Measurements from ENCODE around the gene LRATD1.

The LRATD1 gene

DNA sequence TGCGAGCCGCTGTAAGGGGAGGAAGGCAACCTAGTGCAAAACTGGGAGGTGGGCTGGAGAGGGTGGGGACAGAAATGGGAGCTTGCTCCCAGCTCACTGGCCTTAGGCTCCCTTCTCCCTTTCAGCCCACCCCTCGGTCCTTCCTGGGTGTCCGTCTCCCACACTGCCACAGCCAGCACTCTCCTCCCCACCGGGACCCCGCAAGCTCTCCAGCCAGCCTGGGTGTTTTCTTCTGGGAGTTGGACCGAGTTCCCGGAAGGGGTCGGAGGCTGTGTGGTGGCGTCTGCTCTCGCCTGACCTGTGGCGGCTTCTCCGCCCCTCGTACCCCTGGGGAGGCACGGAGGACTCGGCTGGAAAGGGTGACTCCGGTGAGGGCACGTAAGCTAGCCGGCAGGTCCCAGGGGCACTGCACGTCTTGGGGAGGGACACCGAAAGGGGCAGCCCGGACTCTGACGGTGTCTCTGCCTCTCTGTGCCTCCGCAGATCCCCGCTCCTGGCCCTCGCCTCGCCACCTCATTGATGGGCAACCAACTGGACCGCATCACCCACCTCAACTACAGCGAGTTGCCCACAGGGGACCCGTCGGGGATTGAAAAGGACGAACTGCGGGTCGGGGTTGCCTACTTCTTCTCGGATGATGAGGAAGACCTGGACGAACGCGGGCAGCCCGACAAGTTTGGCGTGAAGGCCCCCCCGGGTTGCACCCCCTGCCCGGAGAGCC, 1.1 kb downstream of the LRATD1 start:
- no peak for DNase-seq (ENCODE audit: low read depth)

- no peak for DNase-seq (ENCODE audit: low read depth)
Measured at GRCh38 chr2:14634182-14634488, 1.6 kb downstream of the LRATD1 start.

GRCh38 chr2:14634489-14635390, 2.2 kb downstream of the LRATD1 start:
- DNase-seq (ENCODE audit: low read depth): no peak

DNA sequence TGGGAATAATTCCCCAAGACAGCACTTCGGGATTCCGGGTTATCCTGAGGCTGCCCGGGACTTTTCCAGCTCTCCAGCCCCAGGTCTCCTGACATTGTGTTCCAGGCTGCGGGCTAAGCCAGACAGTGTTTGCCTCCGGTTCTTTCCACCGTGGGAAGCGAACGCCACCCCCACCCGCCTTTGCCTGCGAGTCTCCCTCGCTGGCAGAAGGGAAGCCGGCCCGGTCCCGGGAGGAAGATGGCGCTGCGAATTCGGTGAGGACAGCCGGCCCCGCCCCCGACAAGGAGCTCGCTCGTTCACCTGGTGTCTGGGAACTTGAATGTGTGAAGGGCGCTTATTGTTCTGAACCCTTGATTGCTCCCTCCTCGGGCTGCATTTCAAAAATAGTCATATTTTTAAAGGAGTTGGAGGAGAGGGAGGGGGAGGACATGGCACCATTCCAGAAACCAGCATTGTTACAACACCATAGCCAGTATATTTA, 2.9 kb downstream of the LRATD1 start:
- DNase-seq (ENCODE audit: low read depth): no peak

DNA sequence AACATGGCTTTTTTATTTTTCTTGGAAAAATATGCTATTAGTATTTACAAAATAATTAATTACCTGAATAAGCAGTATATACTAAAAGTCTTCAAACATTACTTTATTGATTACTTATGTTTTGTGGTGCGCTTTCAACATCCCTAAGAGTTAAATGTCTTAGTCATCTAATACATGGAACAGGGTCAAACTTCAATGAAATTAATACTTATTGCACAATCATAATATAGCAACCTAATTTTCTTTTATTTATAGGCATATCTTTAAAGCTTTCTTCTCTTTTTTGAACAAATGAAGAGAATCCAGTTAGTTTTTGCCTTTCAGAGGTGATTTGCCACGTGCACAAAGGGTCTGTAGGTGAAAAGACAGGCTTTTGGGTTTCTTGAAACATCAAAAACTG, 6.0 kb downstream of the LRATD1 start:
- no peak for DNase-seq (ENCODE audit: low read depth)

- no peak for DNase-seq (ENCODE audit: low read depth)
Measured at GRCh38 chr2:14641116-14641515, 8.6 kb downstream of the LRATD1 start.

GRCh38 chr2:14642499-14642898, 10.0 kb downstream of the LRATD1 start:
- no peak for DNase-seq (ENCODE audit: low read depth)

- no peak for DNase-seq (ENCODE audit: low read depth)
Measured at GRCh38 chr2:14647714-14648113, 15.2 kb downstream of the LRATD1 start.

- no peak for DNase-seq (ENCODE audit: low read depth)
Measured at GRCh38 chr2:14650066-14650465, 17.5 kb downstream of the LRATD1 start.

GRCh38 chr2:14654835-14655282, 22.3 kb downstream of the LRATD1 start:
- DNase-seq (ENCODE audit: low read depth): no peak

DNA sequence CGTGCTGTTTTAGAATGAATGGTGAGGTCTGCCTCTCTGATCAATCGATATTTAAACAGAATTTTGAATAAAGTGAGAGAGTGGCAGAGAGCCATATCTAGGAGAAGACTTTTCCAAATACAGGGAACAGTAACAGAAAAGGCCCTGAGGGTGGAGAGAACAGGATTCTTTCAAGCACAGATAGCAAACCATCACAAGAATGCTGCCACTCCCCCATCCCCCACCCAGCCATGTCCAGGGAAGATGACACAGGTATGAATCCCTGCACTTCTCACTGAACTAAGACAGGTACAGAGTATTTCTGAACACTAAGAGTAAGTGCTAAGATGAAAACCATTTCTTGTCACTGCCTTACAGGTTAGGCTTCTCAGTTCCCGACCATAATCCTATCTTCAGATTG, 23.6 kb downstream of the LRATD1 start:
- no peak for DNase-seq (ENCODE audit: low read depth)

DNA sequence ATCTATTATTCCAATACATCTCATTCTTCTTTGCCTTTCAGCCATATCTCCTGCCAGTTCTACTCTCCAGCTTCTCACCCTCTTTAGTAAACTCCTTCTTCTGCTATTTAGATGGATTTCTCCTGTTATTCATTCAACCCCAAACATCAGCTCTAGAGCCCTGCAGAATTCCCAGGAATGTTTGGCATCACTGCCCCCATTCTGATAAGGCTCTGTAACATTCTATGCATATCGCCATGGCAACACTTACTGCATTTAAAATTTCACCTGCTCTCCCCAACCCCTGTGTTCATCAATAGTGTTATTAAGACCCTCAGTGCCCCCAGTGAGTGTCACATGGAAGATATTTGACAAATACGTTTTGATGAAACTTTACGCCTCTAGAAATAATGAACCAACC, 28.6 kb downstream of the LRATD1 start:
- no peak for DNase-seq (ENCODE audit: low read depth)

DNA sequence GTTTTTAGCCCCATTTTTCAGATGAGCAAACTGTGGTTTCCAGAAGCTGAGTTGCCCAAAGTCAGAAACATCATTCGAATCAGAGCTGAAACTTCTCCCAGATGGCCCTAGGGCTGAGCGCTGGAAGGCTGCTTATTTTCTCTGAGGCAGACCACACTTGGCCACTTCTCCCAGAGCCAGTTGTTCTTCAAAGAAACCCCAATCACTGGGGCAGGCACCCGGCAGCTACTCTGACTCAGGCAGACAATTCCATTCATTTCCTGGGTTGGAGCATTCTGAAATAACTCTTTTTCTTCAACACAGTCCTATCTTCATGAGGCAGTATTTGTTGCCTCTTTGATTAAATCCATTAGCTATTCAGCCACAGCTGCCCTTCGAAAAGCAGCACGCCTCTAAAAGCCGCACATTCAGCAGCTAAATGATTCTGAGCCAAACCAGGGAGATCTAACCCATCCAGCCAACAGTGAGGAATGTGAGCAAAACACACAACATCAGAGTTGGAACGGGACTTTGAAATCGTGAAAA, 40.9 kb downstream of the LRATD1 start:
- DNase-seq (ENCODE audit: low read depth): no peak

- no peak for DNase-seq (ENCODE audit: low read depth)
Measured at GRCh38 chr2:14675489-14675888, 43.0 kb downstream of the LRATD1 start.

- DNase-seq (ENCODE audit: low read depth): no peak
Measured at GRCh38 chr2:14676371-14676770, 43.9 kb downstream of the LRATD1 start.

DNA sequence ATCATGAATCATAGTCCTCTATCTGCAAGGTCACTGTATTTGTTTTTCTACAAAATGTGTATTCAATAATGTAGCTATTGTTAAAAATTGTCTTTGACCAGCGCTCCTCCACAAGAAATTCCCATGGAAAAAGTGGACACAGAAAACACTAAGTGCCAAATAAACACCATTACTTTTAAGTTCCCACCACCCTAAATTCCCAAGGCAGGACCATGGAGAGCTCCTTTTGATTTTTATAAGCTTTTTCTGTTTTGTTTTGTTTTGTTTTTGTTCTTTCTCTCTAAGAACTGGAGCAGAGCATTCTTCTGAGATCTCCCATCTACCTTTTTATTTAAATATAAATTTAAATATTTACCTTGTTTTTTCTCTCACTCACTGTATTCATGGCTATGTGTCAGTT, 44.5 kb downstream of the LRATD1 start:
- no peak for DNase-seq (ENCODE audit: low read depth)

GRCh38 chr2:14678761-14679160, 46.2 kb downstream of the LRATD1 start:
- no peak for DNase-seq (ENCODE audit: low read depth)

- no peak for DNase-seq (ENCODE audit: low read depth)
Measured at GRCh38 chr2:14681608-14682007, 49.1 kb downstream of the LRATD1 start.
